DMS 273 (cell line): Measurements from ENCODE around the gene ARHGEF4.

Experiments
- DNase-seq: peaks from one replicate; lab custom pipeline; 2025; ENCODE audit not compliant: unreplicated experiment; lab: John Stamatoyannopoulos, UW

Gene ARHGEF4

GRCh38 chr2:130834931-130835765 is 1.6 kb upstream of the ARHGEF4 start:
- DNase-seq, result no peak

GRCh38 chr2:130835766-130836015 is 1.0 kb upstream of the ARHGEF4 start:
- no peak for DNase-seq

GRCh38 chr2:130837175-130837810 is 579 bp downstream of the ARHGEF4 start:
- DNase-seq, result peak; percentile 59

DNA sequence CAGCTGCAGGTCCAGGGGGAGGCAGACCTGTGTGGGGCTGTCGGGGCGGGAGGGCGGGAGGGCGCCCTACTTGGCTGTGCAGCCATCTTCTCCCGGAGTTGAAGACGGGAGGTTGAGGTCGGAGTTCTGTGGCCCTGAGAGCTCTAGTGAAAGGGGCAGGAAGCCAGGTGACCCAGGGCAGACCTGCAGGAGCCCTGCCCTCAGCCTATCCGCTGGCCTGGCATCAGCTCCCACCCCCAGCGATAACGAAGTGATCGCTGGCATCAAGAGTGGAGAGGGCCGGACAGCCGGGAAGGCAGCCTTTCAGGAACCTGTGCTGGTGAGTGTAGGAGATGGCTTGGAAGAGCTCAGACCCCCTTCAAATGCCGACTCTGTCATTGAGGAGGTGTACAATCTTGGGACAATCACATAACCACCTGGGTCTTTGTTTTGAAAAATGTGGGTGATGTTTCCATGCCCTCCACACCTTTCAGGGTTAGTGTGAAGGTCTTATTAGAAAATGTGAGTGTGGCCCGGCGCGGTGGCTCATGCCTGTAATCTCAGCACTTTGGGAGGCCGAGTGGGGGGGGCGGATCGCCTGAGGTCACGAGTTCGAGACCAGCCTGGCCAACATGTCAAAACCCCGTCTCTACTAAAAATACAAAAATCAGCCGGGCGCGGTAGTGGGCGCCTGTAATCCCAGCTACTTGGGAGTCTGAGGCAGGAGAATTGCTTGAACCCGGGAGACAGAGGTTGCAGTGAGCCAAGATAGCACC is 1.3 kb downstream of the ARHGEF4 start:
- DNase-seq, result no peak

GRCh38 chr2:130839011-130839780 is 2.5 kb downstream of the ARHGEF4 start:
- no peak for DNase-seq

- DNase-seq, result no peak
These were observed 3.8 kb downstream of the ARHGEF4 start for GRCh38 chr2:130840506-130840905.

- DNase-seq, result no peak
These were observed 5.1 kb downstream of the ARHGEF4 start for GRCh38 chr2:130841741-130842365.

DNA sequence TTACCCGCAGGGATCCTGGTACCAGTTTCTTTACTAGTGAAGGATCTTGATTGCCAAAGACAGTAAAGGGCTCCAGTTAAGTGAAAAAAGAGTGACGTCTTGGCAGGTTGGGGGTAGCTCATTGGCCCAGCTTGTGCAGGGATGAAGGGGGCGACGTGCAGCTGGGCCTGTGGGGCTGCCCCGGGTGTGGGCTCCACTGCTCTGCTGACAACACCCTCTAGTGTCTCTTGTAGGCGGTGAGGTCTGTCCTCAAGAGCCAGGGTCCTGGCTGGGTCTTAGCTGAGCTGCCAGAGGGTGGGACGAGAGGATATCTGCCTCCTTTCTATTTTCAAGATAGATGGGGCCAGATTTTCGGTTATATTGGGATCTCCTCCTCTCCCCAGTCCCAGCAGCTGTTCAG is 6.1 kb downstream of the ARHGEF4 start:
- DNase-seq, result peak; percentile 76

GRCh38 chr2:130843321-130843985 is 6.7 kb downstream of the ARHGEF4 start:
- DNase-seq, result peak; percentile 87

- no peak for DNase-seq
These were observed 7.4 kb downstream of the ARHGEF4 start for GRCh38 chr2:130844161-130844560.

DNA sequence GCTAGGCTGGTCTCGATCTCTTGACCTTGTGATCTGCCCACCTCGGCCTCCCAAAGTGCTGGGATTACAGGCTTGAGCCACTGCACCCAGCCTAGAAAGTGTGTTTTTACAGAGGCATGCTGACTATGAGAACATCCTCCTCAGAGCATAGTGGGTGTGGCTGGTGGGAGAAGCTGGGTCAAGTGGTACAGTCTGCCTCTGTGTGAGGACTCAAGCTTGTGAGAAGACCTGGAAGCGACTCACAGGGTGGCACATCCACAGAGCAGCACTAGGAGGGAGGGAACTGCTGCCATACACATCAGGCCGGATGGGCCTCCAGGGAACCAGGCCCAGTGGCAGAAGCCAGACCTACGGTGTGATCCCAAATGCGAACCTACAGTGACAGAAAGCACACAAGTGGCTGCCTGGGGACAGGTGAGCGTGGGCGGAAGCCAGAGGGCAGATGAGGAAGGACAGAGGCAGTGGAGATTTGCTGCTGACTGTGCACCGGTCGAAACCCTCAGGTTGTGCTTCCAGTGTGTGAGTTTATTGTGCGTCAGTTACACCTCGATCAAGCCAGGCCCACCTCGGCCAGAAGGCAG is 8.9 kb downstream of the ARHGEF4 start:
- peak; percentile 21 for DNase-seq

DNA sequence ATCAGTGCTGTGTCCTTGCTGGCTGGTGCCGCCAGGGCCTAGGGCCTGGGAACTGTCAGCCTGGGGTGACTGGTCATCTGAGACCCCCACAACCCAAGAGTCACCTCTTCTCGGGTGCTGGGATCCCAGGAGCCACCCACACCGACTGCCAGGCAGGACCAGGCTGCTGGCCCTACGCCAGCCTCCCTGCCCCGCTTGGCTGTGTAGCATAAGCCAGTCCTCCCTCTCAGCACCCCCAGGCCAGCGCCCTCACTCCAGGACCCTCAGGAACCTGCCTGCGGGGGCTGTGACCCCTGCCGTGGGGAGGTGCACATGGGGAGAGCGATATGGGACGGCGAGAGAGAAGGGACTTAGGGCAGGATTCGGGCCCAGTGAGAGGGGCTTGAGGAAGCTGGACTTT is 9.5 kb downstream of the ARHGEF4 start:
- peak; percentile 16 for DNase-seq

- DNase-seq, result no peak
These were observed 10.1 kb downstream of the ARHGEF4 start for GRCh38 chr2:130846686-130847375.

- no peak for DNase-seq
These were observed 11.2 kb downstream of the ARHGEF4 start for GRCh38 chr2:130847776-130848525.

- DNase-seq, result no peak
These were observed 12.0 kb downstream of the ARHGEF4 start for GRCh38 chr2:130848526-130849210.

DNA sequence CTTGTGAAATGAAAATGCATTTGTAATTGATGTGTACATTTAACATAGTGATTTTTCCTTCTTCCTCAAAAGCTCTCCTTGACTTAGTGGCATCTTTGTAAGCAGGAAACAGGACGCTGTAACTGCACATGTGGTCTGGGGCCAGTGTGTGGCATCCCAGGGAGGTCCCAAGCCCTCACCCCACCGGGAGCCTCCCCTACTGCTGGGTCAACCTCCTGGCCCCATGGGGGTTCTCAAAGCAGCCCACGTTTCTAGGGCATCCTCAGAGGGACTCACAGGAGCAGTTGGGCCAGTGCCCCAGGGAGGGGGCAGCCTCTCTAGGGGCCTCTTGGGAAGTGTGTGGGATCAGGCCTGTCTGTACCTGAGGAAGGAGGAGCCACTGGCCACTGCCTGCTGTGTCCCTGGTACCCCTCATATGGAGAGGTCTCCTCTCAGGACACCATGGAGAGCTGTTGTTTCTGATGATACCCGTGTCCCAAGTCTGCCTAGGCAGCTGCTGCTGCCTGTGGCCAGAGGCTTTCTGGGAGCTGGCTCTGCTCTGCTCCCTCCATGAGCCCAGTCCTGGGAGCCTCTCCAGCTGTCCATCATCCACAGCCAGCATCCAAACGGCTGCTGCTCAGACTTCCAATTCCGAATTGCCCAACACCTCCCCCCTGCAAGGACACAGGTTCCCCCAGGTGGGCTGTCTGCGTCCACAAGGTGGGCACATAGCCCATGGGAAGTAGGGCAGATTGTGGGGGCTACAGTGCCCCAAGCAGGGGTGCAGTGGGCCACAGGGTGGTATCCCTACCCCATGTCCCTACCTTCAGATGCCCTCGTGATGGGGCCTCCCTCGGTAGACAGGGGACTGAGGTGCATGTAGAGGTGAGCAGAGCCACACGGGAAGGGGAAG is 13.4 kb downstream of the ARHGEF4 start:
- DNase-seq, result peak; percentile 56
